Activated CD4-positive, alpha-beta memory T cell treated with anti-CD3 and anti-CD28 coated beads for 36 hours (primary cell): ENCODE results near the gene SLC8A3. TPM values are rescaled to one million over a fixed set of nuclear protein-coding genes. Genes with fewer than 3 reads are reported as not detected.

Experiments used
- total RNA-seq, 2 experiments: library from RNA; stranded (reverse); gene quantifications; one replicate each; pipeline ENCODE4 v1.2.3, GENCODE V29; 2021

Gene SLC8A3
- total RNA-seq, 2 experiments from 2014 or later = 0.31 TPM

Other genes starting within 250 kb of the SLC8A3 start
- 10 to 100 TPM; 54.6 to 56.5 TPM for gene COX16, start 170.7 kb upstream of the SLC8A3 start, total RNA-seq
- gene SYNJ2BP, start 228.1 kb upstream of the SLC8A3 start, total RNA-seq = 1 to 10 TPM; 5.7 to 5.8 TPM